A172 (cell line): ENCODE results near the gene STYX. TPM values are rescaled to one million over a fixed set of nuclear protein-coding genes. Genes with fewer than 3 reads are reported as not detected.
"Not testable (repeated sequence)": the region's sequence is repeated elsewhere in the genome, so short reads cannot be mapped to it uniquely, and the experiment has no call there.

Source experiments
- DNase-seq: peaks from one replicate; pipeline ENCODE4 v3.0.0-alpha.2; 2015; ENCODE audit warnings: low spot score
- total RNA-seq: library from RNA; depleted of rRNA; stranded (reverse); fragments of >200 nt; shearing (Covaris generic); gene quantifications from 2 replicates; pipeline ENCODE4 v1.2.3, GENCODE V29; 2014

STYX gene
- total RNA-seq, 1 experiment from 2014 or later: 12.3 TPM

DNA sequence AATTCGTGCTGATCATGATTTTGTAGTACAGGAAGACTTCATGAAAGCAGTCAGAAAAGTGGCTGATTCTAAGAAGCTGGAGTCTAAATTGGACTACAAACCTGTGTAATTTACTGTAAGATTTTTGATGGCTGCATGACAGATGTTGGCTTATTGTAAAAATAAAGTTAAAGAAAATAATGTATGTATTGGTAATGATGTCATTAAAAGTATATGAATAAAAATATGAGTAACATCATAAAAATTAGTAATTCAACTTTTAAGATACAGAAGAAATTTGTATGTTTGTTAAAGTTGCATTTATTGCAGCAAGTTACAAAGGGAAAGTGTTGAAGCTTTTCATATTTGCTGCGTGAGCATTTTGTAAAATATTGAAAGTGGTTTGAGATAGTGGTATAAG lies 2.5 kb upstream of the STYX start:
- not testable (repeated sequence) for DNase-seq

- DNase-seq: not testable (repeated sequence)
These were observed 931 bp upstream of the STYX start for GRCh38 chr14:52729035-52729434.

- no peak for DNase-seq
These were observed 411 bp upstream of the STYX start for GRCh38 chr14:52729585-52729924.

GRCh38 chr14:52730709-52731111 lies 744 bp downstream of the STYX start:
- DNase-seq: peak; percentile 4

- no peak for DNase-seq
These were observed 3.9 kb downstream of the STYX start for GRCh38 chr14:52733824-52734223.

GRCh38 chr14:52735921-52736489 lies 6.0 kb downstream of the STYX start:
- no peak for DNase-seq

- no peak for DNase-seq
These were observed 8.4 kb downstream of the STYX start for GRCh38 chr14:52738409-52738808.

- DNase-seq: no peak
These were observed 10.8 kb downstream of the STYX start for GRCh38 chr14:52740751-52741150.

DNA sequence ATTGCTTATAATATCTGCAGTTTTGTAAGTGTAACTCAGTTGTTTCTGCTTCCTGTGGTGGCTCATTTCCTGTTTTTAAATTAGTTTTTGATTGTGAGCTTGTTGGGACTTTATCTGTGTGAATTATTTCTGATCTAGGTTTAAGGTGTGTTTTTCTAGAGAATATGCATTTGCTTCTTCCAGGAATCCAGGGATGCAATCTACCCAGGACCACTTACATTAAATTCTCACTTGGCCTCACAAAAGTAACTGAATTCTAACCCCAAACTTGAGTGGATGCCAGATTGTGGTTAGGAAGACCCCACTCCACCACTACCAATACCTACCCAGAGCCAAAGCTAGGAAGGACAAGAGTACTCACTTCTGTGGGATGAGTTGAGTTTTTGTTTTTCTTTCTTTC lies 11.9 kb downstream of the STYX start:
- DNase-seq: no peak

DNA sequence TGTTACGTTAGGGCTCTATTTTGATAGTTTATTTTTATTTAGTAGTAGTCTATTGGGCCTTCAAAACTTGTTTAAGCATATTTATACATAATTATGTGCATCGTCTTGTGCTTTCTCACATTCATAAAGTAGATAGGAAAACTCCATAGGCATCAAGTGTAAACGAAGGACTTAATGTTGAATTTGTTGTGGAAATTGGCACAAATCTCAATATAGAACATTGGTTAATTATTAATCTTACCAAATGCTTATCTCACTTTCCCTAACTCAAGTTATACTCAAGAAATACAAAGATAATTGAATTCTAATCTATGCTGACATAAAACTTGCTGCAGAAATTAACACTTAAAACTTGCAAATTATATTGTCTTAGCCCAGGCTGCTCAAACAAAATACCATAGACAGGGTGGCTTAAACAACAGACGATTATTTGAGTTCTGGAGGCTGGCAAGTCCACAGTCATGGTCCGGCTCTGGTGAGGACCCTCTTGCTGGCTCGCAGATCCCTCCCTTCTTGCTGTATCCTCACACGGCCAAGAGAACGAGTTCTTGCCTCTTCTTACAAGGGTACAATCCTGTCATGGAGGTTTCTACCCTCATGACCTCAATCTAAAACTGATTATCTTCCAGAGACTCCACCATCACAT lies 18.8 kb downstream of the STYX start:
- no peak for DNase-seq

DNA sequence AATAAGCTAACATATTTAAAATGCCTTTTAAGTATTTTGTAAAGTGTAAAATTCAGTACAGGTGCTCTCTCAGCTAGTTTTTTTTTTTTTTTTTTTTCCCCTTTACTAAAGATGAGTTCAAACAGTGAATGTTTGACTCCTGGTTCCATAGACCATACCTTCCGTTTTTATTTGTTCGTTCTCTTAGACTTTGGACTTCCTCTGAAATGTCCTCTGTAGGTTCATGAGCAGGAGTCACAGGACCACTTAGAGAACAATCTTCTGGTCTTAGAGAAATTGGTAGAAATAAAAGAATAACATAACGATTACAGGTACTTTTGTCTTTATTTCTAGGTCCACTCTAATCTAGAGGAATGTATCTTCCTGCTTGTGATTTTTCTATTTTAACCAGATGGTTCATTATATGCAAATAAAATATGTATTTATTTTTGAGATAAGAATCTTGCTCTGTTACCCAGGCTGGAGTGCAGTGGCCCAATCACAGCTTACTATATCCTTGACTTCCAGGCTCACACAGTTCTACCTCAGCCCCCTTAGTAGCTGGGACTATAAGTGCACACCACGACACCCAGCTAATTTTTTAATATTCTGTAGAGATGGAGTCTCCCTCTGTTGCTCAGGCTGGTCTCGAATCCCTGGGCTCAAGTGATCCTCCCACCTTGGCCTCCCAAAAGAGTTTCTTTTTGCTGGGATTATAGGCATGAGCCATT lies 25.8 kb downstream of the STYX start:
- DNase-seq: no peak

- no peak for DNase-seq
These were observed 29.2 kb downstream of the STYX start for GRCh38 chr14:52759145-52759544.

- not testable (repeated sequence) for DNase-seq
These were observed 33.0 kb downstream of the STYX start for GRCh38 chr14:52762923-52763322.

- DNase-seq: no peak
These were observed 37.3 kb downstream of the STYX start for GRCh38 chr14:52767058-52767833.

GRCh38 chr14:52769887-52770286 lies 39.9 kb downstream of the STYX start:
- DNase-seq: no peak

DNA sequence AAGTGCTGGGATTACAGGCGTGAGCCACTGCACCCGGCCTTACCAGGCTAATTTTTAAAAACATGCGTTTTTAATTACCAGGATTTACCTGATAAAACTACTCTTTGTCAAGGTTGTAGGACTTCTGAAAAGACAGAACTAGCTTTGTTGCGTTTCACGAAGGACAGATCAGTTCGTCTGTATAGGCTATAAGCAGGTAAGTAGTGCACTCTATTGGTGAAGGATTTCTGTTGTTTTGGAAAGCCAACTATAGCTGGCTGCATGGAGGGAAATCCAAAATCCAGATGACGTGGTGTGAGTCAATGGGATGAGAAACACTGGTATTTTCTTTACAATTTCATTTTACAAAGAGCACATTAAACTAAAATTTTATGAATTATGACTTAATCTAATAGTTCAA lies 46.9 kb downstream of the STYX start:
- no peak for DNase-seq

DNA sequence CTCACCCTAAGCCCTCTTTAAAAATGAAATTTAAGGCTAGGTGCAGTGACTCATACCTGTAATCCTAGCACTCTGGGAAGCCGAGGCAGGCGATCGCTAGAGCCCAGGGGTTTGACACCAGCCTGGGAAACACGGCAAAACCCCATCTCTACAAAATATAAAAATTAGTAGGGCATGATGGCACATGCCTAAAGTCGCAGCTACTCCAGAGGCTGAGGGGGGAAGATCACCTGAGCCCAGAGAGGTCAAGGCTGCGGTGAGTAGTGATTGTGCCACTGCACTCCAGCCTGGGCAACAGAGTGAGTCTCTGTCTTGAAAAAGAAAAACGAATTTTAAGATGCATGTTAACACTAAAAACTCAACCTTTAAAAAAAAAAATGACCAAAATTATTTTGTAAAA lies 48.7 kb downstream of the STYX start:
- DNase-seq: no peak

DNA sequence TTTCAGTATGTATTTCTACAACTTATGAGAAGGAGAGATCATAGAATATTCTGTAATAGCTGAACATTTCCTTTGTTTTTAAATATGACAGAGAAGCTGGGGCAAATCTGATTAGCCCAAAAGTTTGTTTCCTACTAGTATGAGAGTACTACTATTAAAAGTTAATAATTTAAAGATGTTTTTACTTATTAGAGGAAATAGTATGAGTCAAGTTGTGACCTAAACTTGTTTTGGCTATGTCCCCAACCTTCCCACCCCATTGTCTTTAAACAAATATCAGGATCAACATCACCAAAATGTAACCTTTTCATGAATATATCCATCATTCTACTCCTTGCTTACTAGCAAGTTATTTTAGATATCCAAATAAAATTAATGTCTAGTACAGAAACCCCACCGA lies 50.9 kb downstream of the STYX start:
- DNase-seq: no peak

DNA sequence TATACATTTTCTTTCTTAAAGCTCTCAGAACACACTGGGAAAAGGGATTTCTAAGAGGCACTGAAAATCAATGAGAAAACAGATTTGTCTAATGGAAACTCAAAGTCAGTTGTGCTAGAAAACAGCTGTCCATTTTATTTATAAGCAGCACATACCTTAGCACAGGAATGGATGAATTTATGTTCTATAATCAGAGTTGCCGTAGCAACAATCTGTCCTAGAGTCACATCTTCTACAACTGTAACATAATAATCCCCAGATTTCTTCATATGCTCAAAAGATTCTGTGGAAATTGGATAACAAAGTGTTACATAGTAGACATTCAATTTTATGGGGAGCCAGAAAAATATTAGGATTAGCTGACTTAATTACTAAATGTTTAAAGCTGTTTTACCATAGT lies 51.7 kb downstream of the STYX start:
- DNase-seq: no peak

- no peak for DNase-seq
These were observed 53.2 kb downstream of the STYX start for GRCh38 chr14:52783206-52783605.

- no peak for DNase-seq
These were observed 56.9 kb downstream of the STYX start for GRCh38 chr14:52786887-52787286.

- DNase-seq: no peak
These were observed 59.2 kb downstream of the STYX start for GRCh38 chr14:52789118-52789517.
